Neural cell (in vitro differentiated cells): ENCODE data around the gene POU2F3. TPM values are rescaled to one million over a fixed set of nuclear protein-coding genes. Genes with fewer than 3 reads are reported as not detected.

ENCODE experiments used
- H2AFZ ChIP-seq: fragments of 200-600, 300-800 bp; sonication (generic), shearing (Covaris generic); 2 replicates; pipeline ENCODE4 v1.6.0; 2014; ENCODE audit warnings: low read depth, mild to moderate bottlenecking, antibody characterized with exemption, low read length, moderate library complexity
- H3F3A ChIP-seq: fragments of 200-600 bp; shearing (Covaris generic); 2 replicates; pipeline ENCODE4 v1.6.1; 2016; ENCODE audit warnings: mild to moderate bottlenecking, moderate library complexity, mixed read lengths, antibody characterized with exemption, low read length; ENCODE audit not compliant: insufficient read depth, poor library complexity, severe bottlenecking
- H3K27ac ChIP-seq: fragments of 200-600, 300-800 bp; sonication (generic), shearing (Covaris generic); 2 replicates; pipeline ENCODE4 v1.5.1; 2014; ENCODE audit warnings: mild to moderate bottlenecking, low read length, moderate library complexity
- H3K27me3 ChIP-seq: fragments of 300-800, 200-600 bp; sonication (generic), shearing (Covaris generic); 2 replicates; pipeline ENCODE4 v1.6.0; 2014; ENCODE audit warnings: mild to moderate bottlenecking, low read depth, low read length, moderate library complexity; ENCODE audit not compliant: insufficient read depth
- H3K36me3 ChIP-seq: fragments of 300-800, 200-600 bp; sonication (generic), shearing (Covaris generic); 2 replicates; pipeline ENCODE4 v1.5.1; 2014; ENCODE audit warnings: mild to moderate bottlenecking, antibody characterized with exemption, low read length, moderate library complexity; ENCODE audit not compliant: insufficient read depth
- H3K4me2 ChIP-seq: fragments of 300-800, 200-600 bp; sonication (generic), shearing (Covaris generic); 2 replicates; pipeline ENCODE4 v1.6.0; 2014; ENCODE audit warnings: mild to moderate bottlenecking, low read length
- H3K4me3 ChIP-seq: fragments of 300-800, 200-600 bp; sonication (generic), shearing (Covaris generic); 2 replicates; pipeline ENCODE4 v1.5.1; 2014; ENCODE audit warnings: mild to moderate bottlenecking, low read length, moderate library complexity
- H3K79me2 ChIP-seq: fragments of 200-600 bp; shearing (Covaris generic); replicated peaks from 2 replicates; pipeline ENCODE4 v1.6.0; 2014; ENCODE audit warnings: mild to moderate bottlenecking, low read length, moderate library complexity; ENCODE audit not compliant: insufficient read depth
- H3K9ac ChIP-seq: fragments of 300-800, 200-600 bp; sonication (generic), shearing (Covaris generic); 2 replicates; pipeline ENCODE4 v1.6.1; 2016; ENCODE audit warnings: mild to moderate bottlenecking, low read length, mixed read lengths
- H3K9me2 ChIP-seq: fragments of 200-600 bp; shearing (Covaris generic); 2 replicates; pipeline ENCODE4 v1.6.1; 2016; ENCODE audit warnings: mild to moderate bottlenecking, low read length, mixed read lengths; ENCODE audit not compliant: insufficient read depth
- H3K9me3 ChIP-seq: fragments of 200-600, 300-800 bp; sonication (generic), shearing (Covaris generic); 2 replicates; pipeline ENCODE4 v1.6.1; 2016; ENCODE audit warnings: mild to moderate bottlenecking, mixed run types, low read length, moderate library complexity, mixed read lengths
- H4K20me1 ChIP-seq: fragments of 200-600 bp; shearing (Covaris generic); 2 replicates; pipeline ENCODE4 v1.6.1; 2016; ENCODE audit warnings: mild to moderate bottlenecking, mixed run types; ENCODE audit not compliant: insufficient read depth
- CTCF ChIP-seq: fragments of 450-650 bp; IDR thresholded peaks from 2 replicates; pipeline ENCODE4 v1.5.1; 2014; ENCODE audit warnings: antibody characterized with exemption, mild to moderate bottlenecking, moderate library complexity; ENCODE audit not compliant: poor library complexity, severe bottlenecking
- EP300 ChIP-seq: fragments of 450-650 bp; conservative IDR thresholded peaks from 2 replicates; pipeline ENCODE4 v1.6.1; 2014; ENCODE audit warnings: antibody characterized with exemption, mild to moderate bottlenecking, moderate library complexity; ENCODE audit not compliant: poor library complexity, severe bottlenecking
- EZH2 ChIP-seq: fragments of 200-600, 300-800 bp; shearing (Covaris generic), sonication (generic); IDR thresholded peaks from 2 replicates; pipeline ENCODE4 v1.6.1; 2014; ENCODE audit warnings: antibody characterized with exemption, low read length, borderline replicate concordance, mild to moderate bottlenecking; ENCODE audit not compliant: insufficient read depth, poor library complexity, severe bottlenecking
- MXI1 ChIP-seq: fragments of 450-650 bp; conservative IDR thresholded peaks from 2 replicates; pipeline ENCODE4 v1.6.1; 2014; ENCODE audit warnings: antibody characterized with exemption, mild to moderate bottlenecking; ENCODE audit not compliant: poor library complexity, severe bottlenecking
- POLR2AphosphoS5 ChIP-seq: IDR thresholded peaks from 2 replicates; pipeline ENCODE4 v1.6.1; 2012
- RAD21 ChIP-seq: fragments of 450-650 bp; conservative IDR thresholded peaks from 2 replicates; pipeline ENCODE4 v1.6.1; 2014; ENCODE audit warnings: antibody characterized with exemption, mild to moderate bottlenecking, moderate library complexity
- REST ChIP-seq: IDR thresholded peaks from 2 replicates; pipeline ENCODE4 v1.6.1; 2012; ENCODE audit warnings: borderline replicate concordance
- SMC3 ChIP-seq: fragments of 450-650 bp; conservative IDR thresholded peaks from 2 replicates; pipeline ENCODE4 v1.6.1; 2014; ENCODE audit warnings: antibody characterized with exemption, mild to moderate bottlenecking, moderate library complexity; ENCODE audit not compliant: poor library complexity
- TAF1 ChIP-seq: IDR thresholded peaks from 2 replicates; pipeline ENCODE4 v1.6.1; 2012; ENCODE audit warnings: low read depth
- polyA plus RNA-seq: library from polyadenylated mRNA; depleted of rRNA; stranded (reverse); fragments of >200 nt; gene quantifications from 2 replicates; pipeline ENCODE4 v1.2.3, GENCODE V29; 2014

POU2F3 gene
- polyA plus RNA-seq, 1 donor from 2014 or later = not detected

GRCh38 chr11:120228794-120229384, 11.1 kb upstream of the POU2F3 start:
- Histone ChIP-seq H3K4me3 (no peak overlapping the region), H3K9me3 (no peaks in the 10 kb centered on the region), H3F3A (no peaks in the 10 kb centered on the region), H3K9me2 (no peaks in the 10 kb centered on the region), H3K4me2 (no peak overlapping the region), H3K27ac (no peak overlapping the region), H3K9ac (no peak overlapping the region), H3K36me3 (no peaks in the 10 kb centered on the region), H4K20me1 (no peaks in the 10 kb centered on the region), H3K79me2 (no peaks in the 10 kb centered on the region), H2AFZ (no peak overlapping the region), H3K27me3 (no peaks in the 10 kb centered on the region)
- TF ChIP-seq TAF1 (no peak), MXI1 (no peak), EP300 (no peak), SMC3 (no peak), CTCF (no peak), EZH2 (no peak), REST (no peak), RAD21 (no peak), POLR2AphosphoS5 (no peak)

GRCh38 chr11:120229451-120230424, 10.2 kb upstream of the POU2F3 start:
- Histone ChIP-seq H4K20me1 (no peaks in the 10 kb centered on the region), H3K36me3 (no peaks in the 10 kb centered on the region), H3K9ac (no peak overlapping the region), H3K4me3 (no peak overlapping the region), H3K79me2 (no peaks in the 10 kb centered on the region), H3K27ac (no peak overlapping the region), H2AFZ (no peak overlapping the region), H3F3A (no peaks in the 10 kb centered on the region), H3K4me2 (no peak overlapping the region), H3K9me2 (no peaks in the 10 kb centered on the region), H3K9me3 (no peaks in the 10 kb centered on the region), H3K27me3 (no peaks in the 10 kb centered on the region)
- TF ChIP-seq MXI1 (no peak), EZH2 (no peak), POLR2AphosphoS5 (no peak), SMC3 (peak; percentile 95), CTCF (peak; percentile 86), REST (no peak), RAD21 (peak; percentile 87), EP300 (no peak), TAF1 (no peak)
